Stimulated activated CD4-positive, alpha-beta T cell treated with anti-CD3 and anti-CD28 coated beads, Interleukin-12 subunit alpha, Interleukin-12 subunit beta, amount 100 ng/mL, for 24 hours (primary cell): ENCODE results near the gene CEL.
"Not testable (repeated sequence)": the region's sequence is repeated elsewhere in the genome, so short reads cannot be mapped to it uniquely, and the experiment has no call there.

ENCODE experiments used
- DNase-seq, 2 experiments: peaks; one replicate each; pipeline ENCODE4 v3.0.0-alpha.2; 2020; ENCODE audit warnings: low read depth in 2 of 2

Gene CEL

DNA sequence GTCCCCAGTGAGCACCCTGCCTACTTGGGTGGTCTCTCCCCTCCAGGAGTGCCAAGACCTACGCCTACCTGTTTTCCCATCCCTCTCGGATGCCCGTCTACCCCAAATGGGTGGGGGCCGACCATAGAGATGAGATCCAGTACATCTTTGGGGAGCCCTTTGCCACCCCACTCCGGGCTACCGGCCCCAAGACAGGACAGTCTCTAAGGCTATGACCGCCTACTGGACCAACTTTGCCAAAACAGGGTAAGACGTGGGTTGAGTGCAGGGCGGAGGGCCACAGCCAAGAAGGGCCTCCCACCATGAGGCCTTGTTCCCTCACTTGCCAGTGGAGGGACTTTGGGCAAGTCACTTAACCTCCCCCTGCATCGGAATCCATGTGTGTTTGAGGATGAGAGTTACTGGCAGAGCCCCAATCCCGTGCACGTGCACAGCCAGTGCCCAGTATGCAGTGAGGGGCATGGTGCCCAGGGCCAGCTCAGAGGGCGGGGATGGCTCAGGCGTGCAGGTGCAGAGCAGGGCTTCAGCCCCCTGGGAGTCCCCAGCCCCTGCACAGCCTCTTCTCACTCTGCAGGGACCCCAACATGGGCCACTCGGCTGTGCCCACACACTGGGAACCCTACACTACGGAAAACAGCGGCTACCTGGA, 24.6 kb downstream of the CEL start:
- not testable (repeated sequence) for DNase-seq

DNA sequence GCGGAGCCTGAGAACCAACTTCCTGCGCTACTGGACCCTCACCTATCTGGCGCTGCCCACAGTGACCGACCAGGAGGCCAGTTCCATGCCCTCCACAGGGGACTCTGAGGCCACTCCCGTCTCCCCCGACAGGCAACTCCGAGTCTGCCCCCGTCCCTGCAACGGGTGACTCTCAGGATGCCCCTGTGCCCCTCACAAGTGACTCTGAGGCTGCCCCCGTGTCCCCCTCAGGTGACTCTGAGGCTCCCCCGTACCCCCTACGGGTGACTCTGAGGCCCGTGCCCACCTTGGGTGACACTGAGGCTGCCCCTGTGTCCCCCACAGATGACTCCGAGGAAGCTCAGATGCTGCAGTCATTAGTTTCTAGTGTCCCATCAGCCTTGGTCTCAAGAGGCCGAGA, 25.1 kb downstream of the CEL start:
- no peak for DNase-seq

DNA sequence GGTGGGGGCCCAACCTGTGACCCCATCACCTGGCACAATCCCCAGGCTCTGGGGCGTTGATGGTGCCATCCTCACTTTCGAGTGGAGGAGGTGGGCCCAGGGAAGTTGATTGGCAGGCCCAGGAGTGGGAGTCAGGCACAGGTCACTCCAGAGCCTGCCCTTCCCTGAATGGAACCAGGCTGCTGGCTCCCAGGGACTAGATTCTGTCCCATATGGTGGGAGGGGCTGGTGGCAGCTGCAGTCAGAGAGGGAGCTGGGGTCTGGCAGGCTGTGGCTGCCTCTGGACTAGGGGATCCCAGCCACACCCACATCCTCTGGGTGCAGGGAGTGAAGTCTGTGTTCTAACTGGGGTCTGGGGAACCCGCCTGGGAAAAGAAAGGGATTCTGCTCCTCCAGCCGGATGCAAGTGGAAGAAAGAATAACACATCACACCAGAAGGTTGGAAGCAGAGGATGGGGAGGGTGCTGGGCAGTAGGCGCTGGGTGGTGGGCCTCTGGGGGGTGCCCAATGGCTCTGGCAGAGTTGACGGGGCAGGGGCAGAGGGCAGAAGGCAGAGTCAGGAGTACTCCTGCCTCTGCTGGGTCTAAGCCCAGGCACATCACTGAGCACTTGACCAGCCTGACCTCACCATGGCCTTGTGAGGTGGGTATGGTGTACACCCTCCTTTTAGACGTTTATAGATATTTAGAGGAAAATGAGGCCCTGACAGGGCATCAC, 25.8 kb downstream of the CEL start:
- DNase-seq = no peak

DNA sequence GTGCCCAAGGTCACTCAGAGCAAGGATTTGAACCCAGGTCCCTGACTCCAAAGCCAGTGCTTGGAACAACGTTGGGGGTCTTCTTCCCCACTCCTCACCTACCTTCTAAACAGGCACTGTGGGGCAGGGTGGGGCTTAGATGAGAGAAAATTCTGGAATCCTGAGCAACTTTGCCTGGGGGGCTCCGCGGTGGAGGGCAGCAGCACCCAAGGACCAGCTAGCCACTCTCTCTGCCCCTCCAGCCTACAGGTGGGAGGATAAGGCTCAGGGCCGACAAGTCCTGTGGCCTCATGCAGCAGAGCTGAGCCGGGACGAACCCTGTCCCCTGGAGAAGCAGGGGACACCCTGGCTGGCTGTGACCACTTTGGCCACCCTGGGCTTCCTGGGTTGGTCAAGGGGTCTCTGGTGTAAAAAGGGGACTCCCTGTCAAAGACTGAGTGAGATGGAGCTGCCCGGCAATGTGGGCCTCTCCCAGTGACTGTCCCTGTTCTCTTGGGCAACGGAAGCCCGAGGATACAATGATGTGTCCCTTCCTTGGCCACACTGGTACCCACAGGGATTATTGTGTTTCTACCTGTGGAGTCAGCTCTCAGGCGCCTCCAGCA, 26.5 kb downstream of the CEL start:
- DNase-seq = no peak

DNA sequence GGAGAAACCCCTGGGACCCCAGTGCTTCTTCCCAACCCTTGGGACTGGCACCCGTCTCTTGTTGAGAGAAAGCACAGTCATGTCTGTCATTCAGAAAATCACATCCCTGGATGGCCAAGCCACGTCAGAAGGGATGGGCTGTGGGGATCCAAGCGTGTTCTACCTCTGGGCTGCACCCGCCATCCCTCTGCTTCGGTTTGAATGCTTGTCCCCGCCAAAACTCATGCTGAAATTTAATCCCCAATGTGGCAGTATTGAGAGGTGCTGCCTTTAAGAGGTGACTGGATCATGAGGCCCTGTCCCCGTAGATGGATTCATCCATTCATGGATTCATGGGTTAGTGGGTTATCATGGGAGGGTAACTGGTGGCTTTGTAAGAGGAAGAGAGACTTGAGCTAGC, 27.0 kb downstream of the CEL start:
- no peak for DNase-seq

DNA sequence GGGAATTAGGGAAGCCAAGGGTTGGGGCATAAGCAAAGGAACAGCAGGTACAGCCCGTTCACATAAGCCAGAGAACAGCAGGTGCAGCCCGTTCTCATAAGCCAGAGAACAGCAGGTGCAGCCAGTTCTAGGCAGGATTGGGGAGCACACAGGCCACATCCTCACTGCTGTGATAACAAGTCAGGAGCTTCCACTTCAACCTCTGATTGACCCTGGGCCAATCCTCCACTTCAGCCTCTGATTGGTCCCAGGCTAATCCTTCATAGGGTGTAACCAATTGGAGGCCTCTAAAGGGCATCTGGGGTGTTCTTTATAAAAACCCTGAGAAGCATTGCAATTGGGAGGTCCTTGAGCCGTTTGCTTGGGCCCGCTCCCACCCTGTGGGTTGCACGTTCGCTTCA, 27.5 kb downstream of the CEL start:
- DNase-seq = no peak

DNA sequence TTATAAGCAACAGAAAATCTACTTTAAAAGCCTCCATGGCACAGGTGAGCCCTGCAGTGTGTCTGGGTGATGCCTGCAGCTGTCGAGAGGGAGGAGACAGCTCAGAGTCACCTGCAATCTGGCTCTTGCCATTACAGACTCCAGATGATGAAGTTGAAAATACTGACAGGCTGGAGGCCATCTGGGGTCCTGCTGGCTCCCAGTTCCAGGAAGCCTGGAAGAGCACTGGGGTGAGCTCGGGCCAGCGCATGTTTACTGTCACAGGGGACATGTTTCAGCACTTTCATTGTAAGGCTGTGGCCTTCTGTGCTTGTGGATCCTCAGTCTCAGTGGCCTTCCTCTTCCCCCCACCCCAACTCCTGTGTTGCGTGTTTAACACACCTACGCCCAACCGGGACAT, 28.4 kb downstream of the CEL start:
- no peak for DNase-seq

DNA sequence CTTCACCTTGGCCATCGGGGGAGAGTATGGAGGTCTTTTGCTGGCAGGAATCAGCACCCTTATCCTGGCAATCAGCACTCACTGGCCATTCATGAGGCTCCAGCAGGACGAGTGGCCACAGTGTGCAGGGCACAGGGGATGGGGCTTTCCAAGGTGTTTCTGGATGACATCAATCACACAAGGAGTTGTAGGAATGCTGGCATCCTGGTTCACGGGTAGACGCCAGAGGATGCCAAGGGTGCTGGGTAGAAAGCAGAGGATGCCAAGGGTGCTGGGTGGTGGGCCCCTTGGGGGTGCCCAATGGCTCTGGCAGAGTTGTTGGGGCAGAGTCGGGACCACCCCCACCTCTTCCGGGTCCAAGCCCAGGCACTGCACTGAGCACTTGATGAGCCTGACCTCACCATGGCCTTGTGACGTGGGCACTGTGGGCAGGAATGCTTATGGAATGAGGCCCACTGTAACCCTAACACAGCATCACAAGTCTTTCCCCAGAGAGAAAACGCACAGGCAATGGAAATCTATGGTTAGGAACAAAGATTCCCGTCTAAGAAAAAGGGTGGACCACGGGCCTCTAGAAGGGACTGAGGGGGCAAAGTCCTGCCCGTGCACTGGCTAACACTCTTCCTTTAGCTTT, 29.1 kb downstream of the CEL start:
- no peak for DNase-seq

DNA sequence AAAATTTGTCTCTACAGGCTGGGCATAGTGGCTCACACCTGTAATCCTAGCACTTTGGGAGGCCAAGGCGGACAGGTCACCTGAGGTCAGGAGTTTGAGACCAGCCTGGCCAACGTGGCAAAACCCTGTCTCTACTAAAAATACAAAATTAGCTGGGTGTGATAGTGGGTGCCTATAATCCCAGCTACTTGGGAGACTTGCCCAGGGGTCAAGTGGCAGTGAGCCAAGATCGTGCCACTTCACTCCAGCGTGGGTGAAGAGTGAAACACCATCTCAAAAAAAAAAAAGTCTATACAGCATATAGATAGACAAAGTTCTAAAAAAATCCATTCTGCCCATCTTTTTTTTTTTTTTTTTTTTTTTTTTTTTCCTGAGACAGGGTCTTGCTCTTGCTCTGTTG, 32.6 kb downstream of the CEL start:
- not testable (repeated sequence) for DNase-seq

DNA sequence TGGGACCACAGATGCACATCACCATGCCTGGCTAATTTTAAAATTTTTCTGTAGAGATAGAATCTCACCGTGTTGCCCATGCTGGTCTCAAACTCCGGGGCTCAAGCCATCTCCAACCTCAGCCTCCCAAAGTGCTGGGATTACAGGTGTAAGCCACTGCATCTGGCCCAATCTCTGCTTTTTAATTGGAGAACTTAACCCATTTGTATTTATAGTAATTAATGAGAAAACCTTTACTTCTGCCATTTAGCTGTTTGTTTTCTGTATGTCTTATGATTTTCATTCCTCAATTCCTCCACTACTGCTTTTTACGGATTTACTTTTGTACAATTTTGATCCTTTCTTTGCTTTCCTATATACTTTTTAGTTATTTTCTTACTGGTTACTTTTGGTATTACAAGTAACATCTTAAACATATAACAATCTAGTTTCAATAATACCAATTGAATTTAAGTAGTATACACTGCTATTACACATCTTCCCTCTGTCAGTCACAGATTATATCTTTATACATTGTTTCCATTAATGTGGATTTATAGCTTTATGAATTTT, 33.1 kb downstream of the CEL start:
- no peak for DNase-seq

DNA sequence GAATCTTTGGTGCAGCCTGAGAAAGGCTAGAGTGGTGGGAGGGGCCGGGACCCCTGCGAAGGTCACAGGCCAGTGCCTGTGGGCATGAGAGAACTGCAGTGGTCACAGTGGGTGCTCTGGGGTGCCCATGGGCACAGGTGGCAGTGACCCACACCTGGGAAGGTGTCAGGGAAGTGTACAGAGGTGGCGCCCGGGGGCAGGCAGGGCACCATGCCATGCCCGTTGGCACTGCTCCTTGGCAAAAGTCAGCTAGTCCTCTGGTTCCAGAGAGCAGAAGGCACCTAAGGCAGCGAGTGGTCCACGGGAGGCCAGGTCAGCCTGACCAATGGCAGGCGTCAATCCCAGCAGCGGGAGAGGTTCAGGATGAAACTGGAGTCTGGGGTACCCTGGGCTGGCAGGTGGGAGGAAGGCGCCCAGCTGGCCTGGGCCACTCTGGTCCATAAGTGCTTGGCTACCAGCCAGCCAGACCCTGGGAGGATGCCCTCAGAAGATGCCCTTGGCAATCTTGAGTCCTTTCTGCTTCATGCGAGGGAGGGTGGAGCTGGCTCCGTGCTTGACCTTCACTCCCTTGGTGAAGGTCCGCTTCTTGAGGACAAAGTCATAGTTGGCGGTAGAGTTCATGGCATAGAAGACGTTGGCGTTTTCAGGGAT, 36.4 kb downstream of the CEL start:
- no peak for DNase-seq

DNA sequence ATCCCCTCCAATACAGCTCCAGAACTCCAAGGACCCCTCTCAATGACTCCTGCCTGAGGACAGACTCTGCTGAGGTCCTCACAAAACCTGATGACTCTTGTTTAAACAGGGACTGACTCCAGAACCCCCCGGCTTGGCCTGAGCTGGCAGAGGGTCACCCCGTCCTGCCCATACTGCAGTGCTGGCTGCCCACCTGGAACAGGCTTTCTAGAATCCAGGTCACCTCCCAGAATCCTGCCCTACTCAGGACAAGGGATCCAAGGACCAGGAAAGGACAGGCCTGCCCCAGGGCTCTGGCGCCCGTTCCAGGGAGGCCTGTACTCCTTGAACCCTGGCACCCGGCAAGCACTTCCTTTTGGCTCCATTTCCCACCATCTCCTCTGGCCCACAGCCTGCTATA, 37.1 kb downstream of the CEL start:
- DNase-seq = no peak

DNA sequence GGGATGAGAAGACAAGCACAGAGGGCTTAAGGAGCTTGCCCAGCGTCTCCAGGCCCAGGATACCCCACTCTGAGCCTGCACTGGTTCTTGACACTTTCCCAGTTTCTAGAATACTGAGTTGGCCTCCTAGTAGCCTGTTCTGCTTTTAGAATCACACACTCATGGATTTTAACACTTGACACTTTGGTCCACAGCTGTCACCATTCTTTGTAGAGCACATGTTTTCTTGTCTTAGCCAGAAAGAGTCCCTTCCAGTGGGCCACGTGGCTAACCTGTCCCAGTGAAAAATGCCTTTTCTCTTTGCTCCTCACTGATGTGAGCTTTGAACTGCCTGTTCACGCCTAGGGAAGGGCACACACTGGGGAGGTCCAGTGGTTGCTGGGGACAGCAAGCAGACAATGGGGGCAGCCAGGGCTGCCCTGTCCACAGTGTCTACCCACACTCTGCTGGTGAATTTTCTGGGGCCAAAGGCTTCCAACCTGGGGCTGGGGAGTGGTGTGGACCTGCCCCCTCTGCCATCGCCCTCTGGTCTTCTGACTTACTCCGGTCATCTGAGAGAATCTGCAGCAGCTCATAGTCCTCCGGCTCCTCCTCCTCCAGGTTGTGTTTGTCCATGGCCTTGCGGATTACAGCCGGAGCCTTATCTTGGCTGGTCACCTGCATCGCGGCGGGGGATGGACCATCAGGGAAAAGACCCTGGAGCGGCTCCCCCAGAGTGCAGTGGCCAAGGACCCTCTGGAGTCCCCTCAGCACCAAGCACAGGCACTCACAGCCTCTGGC, 38.1 kb downstream of the CEL start:
- no peak for DNase-seq

DNA sequence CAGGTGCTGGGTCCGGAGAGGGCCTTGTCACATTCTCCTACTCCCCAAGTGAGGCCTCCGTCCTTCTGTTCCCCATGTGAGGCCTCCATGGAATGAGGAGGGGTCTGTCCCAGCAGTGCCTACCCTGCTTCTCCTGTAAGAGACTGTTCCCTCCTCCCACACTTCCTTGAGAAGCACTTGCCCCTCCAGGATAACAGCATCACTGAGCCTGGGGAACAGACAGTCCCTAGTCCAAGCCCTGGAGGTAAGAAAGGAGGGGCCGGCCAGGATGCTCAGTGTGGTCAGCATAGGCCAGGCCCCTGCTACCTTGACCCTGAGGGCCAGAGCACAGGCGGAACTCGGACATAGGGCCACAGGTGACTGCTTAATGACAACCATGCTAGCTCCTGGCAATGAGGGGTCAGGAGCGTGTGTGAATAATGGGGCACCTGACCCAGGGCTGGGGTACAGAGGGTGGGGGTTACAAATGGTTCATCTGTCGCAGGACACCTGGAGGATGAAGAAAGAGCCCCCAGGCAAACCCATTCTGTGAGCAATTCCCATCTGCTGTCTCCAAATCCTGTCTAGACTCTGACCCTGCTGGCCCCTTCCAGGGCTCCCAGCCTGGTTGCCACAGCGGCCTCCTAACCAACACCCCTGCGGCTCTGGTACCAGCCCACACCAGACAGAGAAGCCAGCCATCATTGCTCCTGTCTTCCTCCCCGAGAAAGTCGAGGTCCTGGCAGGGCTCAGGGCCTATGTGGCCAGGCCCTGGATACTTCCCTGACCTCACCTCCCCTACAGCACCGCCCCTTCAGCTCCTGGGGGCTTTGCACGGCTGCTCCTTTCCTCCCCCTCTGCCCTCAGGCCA, 39.0 kb downstream of the CEL start:
- DNase-seq = no peak

DNA sequence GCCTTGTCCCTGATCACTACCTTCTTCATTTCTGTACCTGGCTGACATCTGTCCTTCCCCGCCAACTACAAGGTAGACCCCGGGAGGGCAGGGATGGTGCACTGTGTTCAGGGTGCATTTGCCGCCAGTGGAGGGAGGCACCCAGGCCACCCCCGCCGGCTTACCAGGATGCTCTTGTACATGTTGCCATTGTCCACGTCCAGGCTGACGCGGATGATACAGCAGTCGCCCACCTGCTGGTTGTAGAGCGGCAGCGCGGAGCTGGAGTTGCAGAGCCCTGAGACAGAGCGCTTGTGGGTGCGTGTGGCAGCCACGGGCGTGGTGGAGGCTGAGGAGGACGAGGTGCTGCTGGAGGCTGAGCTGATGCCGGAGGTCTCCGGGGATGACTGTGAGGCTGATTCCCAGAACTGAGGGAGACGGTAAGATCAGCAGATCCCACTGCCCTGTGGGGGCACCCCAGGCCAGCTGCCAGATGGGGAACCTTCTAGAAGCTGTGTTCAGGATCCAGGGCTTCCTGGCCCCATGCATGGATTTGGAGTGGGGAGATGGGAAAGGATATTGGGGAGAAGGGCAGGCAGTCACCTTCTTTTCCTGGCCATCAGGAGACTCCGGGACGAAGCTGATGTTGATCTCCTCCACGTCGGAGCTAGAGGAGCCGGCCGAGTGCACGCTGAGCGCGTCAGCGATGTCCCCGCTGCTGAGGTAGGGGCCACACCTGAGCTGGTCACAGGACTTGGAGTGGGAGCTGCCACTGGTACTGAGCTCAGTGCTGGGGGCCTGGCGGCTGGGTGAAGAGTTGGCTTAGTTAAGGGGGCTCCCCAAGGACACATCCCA, 39.8 kb downstream of the CEL start:
- no peak for DNase-seq

DNA sequence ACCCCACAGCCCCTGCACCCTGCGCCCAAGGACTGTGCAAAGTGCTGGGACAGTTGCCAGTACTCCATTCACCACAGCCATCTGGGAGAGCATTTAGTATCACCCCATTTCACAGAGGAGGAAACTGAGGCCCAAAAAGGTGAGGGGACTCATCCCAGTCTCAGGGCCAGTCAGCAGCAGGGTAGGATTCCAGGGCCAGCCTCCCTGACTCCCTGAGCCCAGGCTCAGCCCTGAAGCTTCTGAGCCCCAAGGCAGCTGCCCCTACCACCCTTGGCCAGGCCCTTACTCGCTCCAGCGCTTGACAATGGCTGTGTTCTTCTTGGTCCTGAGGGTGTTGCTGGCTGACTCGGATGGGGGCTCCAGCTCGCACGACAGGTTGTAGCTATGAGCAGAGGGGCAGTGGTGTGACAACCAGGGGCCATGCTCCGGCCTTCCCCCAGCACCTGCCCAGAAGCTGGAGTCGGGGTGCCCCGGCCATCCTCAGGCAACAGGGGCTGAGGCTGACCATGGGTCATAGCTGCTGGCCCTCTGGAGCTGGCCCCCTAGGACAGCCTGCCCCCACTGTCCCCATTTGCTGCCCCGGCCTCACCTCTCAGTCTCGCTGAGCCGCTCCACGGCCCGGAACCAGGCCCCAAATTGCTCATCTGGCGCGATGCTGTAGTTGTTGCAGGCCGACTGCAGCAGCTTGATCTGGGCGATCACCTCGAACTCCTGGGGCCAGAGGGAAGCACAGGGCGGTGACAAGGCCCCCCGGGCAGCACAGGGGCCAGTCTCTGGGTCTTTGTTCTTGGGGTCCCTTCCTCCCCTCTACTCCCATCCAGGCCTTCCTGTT, 40.6 kb downstream of the CEL start:
- no peak for DNase-seq

DNA sequence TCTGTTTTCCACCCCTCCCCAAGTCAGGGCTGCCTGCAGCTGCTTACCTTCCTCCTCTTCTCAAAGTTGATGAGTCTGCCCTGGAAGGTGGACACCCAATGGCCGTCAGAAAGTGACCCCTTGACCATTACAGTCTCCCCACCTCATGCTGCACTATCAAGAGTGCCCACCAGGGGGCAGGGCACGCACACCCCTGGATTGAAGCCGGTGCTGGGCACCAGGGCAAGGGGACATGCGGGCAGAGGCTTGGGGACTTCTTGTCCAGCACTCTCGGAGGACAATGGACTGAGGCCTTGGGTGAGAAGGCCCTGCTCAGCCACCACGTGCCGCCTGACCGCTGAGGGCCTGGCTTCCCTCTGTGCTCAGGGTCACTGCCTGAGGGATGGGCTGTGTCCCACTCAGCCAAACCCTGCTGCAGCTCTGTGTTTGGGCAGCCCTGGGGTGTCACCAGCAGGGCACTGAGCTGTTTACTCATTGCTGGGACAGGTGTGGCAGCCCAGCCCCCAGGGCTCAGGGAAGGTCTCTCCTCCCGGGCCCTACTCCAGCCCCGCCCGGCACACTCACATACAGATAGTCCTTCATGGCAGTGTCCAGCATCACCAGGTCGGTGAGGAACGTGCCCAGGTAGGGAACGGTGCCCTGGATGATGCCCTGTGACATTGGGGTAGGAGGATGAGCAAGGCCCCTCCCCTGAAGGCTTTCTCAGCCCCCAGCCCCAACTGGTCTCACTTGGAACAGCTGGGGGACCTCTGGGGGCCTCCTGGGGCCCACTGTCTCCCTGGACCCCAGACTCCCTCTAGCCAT, 41.6 kb downstream of the CEL start:
- peak in 1 of 2 experiments; percentile 29 for DNase-seq
